HG03064 (cell line): Measurements from ENCODE around the gene GADL1.

Source experiments
- ATAC-seq: cut with Tn5 transposase; IDR thresholded peaks from one replicate; pipeline ENCODE4 v1.9.1; 2021; ENCODE audit warnings: low read depth; ENCODE audit not compliant: unreplicated experiment

GADL1 gene

DNA sequence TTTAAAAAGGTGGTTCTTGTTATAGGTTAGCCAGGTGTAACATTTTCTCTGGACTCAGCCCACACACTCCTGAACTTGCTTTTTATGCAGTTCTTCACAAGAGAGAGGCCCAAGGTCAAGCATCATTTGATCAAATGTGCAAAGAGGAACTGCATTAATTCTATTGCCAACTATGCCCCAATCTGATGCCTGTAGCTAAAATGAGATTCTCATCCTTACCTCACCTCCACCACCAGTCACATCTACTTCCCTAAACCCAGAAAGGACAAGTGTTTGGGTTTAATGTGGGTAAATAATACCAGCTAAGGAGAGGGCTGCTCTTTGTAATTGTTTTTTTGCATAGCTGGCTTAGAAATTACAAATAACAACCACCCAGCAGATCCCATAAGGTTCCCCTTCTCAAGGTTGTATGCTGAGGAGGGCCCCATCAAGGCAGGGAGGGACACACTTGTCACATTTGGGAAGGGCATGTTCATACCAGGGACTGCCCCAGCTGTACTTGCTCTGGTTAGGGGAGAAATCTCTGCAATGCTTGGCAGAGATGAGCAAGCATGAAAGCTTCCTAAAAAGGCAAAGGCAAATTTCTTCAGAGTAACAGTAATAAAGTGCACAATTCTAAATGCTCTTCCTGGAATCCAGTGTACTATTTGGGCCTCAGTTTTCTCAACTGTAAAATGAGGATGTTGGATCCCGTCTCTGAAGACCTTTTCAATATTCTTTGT is 211.9 kb downstream of the GADL1 start:
- no peak for ATAC-seq

GRCh38 chr3:30681649-30682211 is 212.7 kb downstream of the GADL1 start:
- no peak for ATAC-seq

- no peak for ATAC-seq
These were observed 213.4 kb downstream of the GADL1 start for GRCh38 chr3:30680789-30681648.

- no peak for ATAC-seq
These were observed 215.4 kb downstream of the GADL1 start for GRCh38 chr3:30679045-30679444.

DNA sequence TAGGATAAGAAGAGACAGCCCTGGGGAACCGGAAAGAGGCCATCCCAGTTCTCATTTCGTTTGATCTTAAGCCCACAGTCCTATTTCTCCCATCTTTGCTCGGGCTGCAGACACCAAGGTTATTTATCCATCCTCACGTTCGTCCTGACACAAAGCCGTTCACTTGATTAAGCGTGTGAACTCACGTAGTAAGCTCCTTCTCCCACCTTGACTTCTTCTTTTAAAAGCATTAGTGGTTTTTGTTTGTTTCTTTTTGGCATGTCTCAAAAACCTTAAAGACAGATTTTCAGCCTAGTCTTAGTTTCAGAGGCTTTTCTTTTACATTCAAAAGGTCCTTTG is 217.1 kb downstream of the GADL1 start:
- ATAC-seq, result no peak

GRCh38 chr3:30676424-30677346 is 217.8 kb downstream of the GADL1 start:
- no peak for ATAC-seq
